ENCODE data around the gene TDRD6.

GRCh38 chr6:46684771-46685170, 2.9 kb upstream of the TDRD6 start:
- TF ChIP-seq EZH2 (IDR thresholded peaks at IDR 0.05; ENCODE audit: insufficient read depth, low read length) (no peak), CTCF (IDR thresholded peaks at IDR 0.05; ENCODE audit: insufficient read depth, low read depth, low read length) (no peak)
